Stimulated activated CD4-positive, alpha-beta T cell treated with anti-CD3 and anti-CD28 coated beads, TNF-alpha, amount 100 ng/mL, for 24 hours (primary cell): ENCODE measurements around the gene GABRB2.

ENCODE experiments used
- DNase-seq, 3 experiments: peaks; one replicate each; pipeline ENCODE4 v3.0.0-alpha.2; 2020; ENCODE audit warnings: low read depth in 3 of 3

The GABRB2 gene

DNA sequence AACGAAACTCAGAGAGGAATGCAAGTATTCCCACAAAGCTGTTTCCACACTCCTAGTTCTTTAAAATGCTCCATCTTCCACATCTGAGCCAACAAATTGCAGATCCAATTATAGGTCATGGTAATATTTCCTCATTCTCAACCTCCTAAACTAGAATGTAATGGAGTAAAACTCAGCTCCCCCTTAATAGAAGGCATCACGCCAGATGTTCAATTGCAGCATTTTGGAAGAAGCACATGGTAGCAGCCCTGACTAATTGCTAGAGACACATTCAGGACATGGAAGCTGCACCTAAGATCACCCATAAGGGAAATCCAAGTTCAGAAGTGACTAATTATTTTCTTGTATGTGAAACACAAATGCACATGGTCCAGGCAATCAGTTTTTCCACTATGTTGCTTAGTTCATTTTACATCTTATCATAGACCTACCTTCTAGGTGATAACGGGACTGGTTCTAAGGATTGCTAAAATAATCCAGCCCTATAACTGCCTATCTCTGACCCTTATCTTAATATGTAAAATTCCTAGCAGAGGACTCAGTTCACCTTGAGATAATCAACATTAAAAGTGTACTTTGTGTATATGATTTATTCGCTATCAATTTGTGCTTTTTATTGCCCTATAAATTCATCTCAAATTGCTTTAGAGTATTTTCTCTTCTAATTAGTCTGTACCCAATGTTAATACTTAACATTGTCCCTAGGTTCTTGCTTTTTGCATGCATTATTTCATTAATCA lies 75.1 kb downstream of the GABRB2 start:
- DNase-seq = no peak

DNA sequence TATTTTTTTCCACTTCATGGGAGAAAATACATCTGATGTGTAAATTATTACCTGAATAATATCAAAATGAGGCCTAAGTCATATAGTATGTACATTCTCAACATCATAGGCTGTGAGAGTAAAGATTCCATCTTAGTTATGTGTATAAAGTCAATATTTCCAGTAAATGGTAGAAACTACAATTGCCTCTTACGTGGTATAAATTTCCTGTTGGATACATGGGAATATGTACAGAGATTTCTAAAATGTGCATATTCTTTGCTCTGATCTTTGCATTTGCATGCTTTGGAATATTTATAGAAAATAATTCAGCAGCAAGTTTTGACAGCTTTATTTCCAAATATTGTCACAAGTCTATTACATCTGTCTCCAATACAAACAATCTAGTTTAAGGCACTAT lies 78.8 kb downstream of the GABRB2 start:
- DNase-seq = no peak

DNA sequence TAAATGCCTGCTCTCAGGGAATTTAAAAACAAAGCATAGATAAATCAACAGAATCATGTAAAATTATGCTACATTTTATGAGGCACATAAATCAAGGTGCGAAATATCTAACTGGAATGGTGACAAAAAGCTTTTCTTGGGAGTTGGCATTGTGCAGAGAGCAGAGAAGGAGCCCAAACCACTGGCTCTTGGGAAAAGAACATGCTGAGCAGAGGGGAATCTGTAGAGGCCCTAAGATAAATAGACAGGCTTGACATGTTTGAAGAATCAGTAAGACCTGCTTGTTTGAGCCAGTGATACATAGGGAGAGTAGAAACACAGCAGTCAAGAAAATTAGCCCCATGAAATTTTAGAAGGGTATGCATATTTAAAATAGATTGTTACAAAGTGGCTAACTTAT lies 85.8 kb downstream of the GABRB2 start:
- DNase-seq = no peak

DNA sequence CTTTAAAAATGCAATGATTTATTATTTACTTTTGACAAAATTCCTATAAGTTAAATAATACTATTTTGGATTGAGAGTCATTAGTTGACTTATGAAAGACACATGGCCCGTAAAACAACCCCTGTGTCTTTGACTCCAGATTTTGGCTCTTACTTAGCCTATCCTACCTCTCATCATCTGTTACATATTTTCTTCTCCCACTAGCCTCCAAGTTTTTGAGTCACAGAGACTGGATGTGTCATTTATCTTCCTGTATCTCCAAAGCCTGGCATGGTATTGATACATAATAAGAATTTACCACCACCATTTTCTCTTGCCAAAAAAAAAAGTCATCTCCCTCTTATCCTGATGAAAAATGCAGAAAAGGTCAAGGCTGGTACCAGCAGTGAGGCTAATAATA lies 99.9 kb downstream of the GABRB2 start:
- no peak for DNase-seq

DNA sequence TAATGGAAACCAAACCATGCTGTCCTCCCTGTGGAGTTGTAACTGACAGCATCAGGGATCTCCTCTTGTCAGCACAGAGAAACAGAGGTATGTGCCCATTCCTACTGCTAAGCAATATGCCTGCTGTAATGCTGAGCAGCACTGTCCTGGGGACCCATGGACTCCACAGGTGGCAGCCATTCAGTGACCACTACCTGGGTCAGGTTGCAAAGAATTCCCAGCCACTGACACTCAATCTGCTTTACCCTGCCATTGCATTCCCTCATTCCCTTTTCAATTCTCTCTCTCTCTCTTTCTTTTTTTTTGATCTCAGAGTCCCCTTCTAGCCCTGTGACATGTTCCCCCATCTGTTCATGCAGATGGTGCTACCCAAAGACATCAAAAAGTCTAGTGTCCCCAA lies 104.1 kb downstream of the GABRB2 start:
- DNase-seq = no peak

DNA sequence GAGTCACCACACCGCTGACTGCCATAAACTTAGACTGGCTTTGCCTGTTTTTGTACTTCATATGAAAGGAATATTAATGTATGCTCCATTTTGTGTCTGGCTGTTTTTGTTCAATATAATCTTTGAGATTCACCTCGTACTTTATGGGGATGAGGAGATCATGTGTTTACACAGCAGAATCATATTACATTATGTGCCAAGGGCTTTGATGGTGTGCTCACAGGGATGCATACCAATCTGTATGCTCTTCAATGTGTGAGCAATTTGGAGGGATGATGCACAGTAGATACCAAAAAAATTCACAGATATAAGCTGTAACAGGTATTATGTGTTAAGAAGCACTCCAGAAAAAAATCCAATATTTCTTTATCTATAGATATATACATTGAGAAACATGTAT lies 113.7 kb downstream of the GABRB2 start:
- no peak for DNase-seq

DNA sequence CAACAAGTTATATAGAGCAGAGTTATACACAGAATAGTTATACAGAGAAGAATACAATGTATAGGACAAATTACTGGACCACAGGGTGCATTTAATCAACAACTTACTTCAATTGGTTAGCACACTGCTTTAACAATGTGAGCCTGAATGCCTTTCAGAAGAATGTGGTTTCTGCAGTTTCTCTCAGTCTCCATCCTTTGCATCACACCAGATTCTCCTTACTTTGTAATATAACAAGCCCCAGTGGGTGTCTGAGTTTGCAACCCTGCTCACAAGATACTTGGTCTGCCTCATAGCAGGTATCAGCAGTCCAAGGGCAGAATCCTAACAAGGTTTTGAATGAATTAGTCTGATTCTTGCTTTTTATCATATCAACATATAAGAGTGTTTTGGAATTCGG lies 114.6 kb downstream of the GABRB2 start:
- DNase-seq = no peak

DNA sequence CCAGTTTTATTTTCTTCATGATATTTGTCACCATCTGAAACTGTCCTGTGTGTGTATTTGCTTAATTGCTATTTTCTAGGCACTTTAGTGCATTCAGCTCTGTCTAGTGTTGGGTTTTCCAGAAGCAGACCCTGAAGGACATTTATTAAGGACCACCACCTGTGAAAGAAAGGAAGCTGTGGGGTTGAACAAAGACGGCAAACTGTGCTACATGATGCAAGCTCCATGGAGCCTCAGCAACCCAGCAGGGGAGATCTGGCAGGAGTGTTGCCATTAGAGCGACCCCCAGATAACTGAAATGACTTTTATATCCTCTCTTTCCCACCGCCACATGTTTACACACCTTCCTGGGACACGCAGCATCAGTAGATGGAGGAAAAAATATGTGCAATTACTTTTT lies 125.5 kb downstream of the GABRB2 start:
- DNase-seq = no peak

DNA sequence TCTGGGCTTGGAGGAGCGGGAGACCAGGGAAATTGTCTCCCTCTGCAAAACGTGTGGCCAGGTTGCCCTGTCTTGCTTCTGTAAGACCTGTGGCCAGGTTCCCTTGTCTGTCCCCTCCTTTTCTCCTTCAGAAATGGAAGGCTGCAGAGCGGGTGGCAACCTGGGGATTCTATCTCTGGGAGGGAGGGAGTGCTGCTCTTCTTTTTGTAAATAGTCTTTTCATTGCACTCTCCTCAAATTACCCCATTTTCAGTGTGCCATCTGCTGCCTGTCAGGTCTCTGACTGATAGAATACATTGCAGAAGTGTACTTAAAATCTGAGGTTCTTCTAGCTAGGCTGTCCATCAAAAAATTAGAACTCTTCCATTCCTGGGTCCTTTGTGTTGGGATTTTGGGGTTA lies 126.0 kb downstream of the GABRB2 start:
- no peak for DNase-seq

DNA sequence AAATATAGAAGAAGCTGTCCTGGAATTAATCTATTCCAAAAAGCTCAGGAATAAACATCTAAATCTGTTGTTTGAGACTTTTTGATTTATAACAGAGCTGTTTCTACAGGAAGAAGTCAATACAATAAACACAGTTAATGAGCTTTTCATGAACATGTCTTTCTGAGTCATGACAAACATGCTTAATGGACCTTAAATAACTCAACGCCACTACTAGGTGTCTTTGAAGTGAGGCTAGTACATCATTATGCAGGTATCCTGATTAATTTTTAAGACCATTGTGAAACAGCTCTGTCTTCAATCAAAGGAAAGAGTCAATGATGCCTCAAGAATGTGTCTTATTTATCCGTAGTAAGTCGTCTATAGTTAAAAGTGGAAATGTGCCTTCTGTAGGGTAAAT lies 131.6 kb downstream of the GABRB2 start:
- no peak for DNase-seq

DNA sequence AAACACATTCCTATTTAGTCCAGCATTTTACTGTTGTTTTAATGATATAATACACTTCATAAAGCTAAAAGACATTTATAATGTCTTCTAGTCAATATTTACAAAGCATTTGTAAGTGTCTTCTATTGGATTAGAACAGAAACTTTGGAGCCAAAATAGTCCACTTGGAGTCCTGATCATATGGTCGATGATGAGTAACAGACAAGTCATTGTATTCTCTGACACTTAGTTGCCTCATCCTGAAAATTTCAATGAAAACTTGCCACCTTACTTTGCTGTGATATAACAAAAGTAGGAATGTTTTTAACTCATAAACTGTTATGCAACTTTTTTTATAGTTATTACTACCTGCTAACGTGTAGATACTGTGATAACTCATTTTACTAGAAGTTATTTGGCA lies 132.5 kb downstream of the GABRB2 start:
- no peak for DNase-seq

DNA sequence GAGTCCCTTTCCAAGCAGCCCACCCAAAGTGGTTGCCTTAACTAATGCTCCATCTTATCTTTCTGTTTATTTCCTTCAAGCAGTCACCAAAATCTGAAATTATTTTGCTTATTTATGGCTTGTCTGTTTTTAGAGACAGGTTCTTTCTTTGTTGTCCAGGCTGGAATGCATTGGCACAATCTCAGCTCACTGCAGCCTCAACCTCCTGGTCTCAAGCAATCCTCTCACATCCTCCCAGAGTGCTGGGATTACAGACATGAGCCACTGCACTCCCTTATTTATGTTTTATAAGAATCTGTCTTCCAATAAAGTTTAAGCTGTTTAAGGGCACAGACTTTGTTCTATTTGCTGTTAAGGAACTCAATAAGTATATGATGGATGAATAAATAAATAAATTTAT lies 133.7 kb downstream of the GABRB2 start:
- DNase-seq = no peak

DNA sequence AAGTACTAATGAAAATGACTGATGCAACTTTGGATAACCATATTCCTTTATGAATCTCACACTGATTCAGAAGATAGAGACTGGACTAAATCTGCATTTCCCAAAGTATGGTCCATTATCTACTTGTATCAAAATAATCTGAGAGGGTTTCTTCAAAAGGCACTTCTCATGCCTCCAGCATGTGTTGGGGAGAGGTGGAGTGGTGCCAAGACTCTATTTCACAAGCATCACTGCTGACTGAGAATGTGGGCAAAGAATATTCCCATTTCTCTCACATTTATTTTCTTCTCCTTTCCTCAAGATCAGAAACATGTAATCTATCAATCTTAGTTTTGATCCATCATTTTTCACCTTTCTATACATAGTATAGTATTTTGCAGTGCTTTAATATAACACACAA lies 135.4 kb downstream of the GABRB2 start:
- DNase-seq = no peak

DNA sequence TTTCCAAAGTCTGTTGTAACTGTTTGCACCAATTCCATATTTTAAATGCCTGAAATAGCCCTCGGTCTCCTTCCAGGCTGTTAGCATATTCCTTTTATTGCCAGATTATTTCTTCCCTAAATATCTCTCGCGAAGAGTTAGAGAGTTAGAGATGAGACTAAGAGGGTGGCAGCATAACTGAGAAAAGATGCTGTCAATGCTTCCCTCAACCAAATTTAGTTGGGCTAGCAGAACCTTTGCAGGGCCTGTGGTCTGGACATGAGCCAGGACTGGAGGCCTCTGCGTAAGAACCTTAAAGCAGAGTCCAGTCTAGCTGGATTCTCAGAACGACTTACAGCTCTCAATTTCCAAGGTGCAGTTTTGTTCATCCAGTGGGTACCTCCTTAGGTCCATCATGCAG lies 135.9 kb downstream of the GABRB2 start:
- DNase-seq = no peak

DNA sequence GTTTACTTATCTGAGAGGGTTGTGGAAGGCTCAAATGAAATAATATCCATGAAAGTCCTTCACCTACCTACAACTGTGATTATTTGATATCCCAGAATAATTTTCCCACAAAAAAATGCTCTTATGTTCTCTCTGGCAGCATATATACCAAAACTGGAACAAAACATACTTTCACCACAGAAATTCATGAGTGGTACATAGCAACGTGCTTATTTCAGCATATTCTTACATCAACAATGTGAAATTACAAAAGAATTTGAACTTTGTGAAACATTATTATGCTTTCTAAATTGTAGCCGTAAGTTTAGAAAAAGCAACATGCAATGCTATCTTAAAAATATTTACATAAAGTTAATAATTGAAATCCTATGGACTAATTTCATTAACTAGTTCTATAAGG lies 137.1 kb downstream of the GABRB2 start:
- no peak for DNase-seq

DNA sequence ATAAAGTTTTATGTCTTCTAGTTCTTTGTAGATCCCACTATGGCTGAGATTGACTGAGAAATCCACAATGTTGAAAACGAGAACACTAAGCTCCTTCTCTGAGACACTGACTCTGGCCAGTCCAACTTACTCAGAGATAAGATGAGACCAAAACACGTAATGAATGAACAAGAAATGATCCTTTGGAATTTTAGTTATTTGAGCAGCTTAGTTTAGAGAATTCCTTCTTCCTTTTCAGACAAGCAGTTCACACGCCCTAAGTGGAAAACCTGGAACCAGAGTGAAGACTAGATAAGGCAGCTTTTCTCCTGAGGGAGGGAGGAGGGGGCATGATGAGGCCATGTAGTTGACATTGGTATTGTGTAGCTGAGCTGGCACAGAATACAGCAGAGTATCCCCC lies 139.6 kb downstream of the GABRB2 start:
- no peak for DNase-seq

DNA sequence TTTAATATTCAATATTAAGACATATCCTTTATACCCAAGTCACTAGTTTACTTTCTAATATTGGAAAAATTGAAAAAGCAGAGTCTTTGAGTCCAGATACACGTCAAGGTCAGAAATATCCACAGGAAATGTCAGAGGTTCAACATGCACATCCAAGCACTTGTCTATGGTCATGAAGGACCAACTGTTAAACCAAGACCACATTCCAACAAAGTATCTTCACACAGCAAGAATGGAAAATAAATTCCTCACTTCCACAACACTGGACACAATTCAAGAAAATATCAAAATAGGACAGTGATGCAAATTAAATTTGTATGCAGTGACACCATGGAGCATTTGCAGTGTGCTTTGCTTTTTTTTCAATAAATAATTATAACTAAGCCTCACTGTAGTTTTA lies 142.5 kb downstream of the GABRB2 start:
- no peak for DNase-seq

DNA sequence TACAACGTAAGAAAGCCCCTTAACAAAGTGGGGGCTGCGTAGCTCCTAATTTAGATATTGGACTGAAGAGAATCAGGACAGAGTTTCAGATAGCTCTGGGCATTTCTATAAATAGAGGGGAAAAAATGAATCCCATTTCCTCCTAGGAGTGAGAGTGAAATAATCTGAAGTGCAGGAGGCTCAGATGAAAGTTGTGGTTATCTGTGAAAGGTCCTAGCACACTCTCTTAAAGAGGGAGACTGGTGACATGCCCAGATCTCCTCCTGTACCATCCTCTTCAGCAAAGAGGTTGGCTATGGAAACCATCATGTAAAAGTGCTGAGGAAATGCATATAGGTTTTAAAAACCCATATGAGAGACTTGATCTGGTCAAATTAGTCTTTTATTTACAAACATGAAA lies 143.4 kb downstream of the GABRB2 start:
- no peak for DNase-seq

DNA sequence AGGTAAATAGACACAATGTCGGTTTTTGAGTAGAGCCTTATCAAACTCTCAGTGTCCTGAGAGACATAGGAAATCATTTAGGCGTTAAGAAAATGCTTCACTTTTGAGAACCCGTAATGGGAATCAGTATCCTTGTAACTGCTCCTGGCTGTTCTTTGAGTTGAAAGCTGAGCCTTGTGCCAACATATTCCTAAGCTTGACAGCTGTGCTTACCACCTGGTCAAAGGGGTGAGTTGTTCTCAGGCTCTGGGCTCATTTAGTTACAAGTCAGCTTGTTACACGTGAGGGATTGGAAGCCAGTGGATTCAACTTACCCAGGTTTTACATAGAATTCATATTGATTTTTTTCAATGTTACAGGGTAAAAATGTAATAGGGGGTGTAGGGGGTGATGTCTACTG lies 145.9 kb downstream of the GABRB2 start:
- DNase-seq = no peak

DNA sequence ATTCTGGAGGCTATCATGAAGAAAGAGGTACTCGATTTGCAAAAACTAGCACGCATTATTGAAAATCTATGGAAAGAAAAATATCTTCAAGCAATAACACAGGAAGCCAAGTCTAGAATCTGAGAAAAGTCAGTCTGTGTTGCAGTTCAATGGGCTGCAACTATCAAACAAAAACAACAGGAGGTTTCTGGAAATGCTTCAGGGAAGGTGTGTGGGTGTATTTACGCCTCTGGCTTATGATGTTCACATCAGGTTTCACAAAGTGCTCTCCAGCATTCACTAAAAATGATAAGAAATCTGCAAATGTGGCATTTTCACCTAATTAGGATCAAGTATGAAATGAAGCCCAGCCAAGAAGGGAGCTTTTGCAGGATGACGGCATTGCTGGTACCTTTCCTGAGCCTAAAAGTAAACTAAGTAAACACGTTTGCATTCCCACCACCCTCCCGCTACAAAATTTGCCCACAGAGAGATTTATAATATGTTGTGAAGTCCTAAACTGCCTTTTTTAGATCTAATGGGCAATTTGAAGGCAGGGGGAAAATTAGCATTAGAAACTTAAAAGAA lies 146.4 kb downstream of the GABRB2 start:
- no peak for DNase-seq

DNA sequence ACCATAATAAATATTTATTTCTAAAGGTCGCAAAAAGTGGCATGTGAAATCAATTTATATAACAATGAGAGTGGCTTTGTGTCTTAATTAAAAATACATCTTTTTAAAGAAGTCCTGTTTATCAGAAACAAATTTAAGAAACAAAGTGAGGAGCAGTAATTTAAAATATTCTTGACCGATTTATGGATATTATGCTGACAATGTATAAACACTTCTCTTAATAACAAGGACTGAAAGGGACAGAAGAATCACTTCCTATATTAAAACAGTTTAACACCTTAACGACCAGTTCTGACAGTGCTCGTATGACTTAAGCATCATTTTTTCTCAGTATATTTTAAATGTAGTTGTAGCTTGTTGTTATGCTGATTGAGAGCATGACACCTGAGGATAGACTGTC lies 149.1 kb downstream of the GABRB2 start:
- no peak for DNase-seq

DNA sequence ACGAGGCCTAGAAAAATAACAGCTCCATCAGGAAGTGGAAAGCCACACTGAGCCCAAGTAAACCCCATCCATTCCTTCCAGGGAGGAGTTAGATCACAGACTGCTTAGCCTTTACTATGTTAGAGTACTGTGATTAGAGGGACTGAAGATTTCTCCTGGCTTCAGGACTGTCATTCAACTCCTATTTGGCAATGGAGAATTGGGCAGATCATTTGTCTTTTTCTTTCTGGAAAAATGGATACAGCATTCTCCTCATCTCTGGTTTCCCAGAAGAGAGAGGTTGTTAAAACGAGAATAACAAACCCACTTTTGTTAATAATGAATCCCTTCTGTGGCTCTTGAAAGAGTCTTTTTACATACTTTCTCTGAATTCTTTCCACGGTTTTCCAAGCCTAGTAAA lies 150.4 kb downstream of the GABRB2 start:
- no peak for DNase-seq

DNA sequence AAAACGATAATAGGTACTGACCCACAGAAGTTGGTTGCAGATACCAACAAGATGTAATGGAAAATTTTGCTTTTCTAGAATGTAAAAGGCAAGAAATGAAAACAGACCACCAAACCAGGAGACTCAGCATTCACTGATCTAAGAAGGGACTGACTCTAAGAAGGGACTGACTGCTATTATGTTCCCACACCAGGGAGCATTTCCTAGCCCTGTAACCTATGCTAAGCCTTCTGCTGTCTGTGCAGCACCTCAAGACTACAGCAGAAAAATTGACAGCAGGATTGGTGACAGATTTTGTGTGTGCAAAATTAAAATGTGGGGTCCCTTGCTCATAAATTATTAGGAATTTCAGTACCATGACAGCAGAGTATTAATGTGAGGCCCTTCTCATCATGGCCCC lies 154.8 kb downstream of the GABRB2 start:
- no peak for DNase-seq

DNA sequence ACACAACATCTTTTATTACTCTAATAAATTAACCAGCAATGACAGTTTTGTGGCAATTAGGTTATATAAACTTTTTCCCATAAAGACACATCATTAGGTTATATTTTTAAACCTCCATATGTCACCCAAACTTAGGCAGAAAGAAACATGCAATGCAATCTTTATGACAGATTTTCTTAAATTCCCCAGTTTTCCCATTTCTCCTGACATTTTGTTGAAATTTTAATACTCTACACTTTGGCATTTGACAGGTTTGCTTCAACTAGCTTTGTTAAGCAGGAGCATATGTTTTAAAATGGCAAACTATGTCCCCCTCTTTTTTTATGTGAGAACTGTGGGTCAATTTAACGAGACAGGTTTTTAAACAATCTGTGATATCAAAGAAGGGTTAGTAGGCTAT lies 155.5 kb downstream of the GABRB2 start:
- DNase-seq = no peak
